Measurements from ENCODE around the gene RFX7. TPM values are rescaled to one million over a fixed set of nuclear protein-coding genes. Genes with fewer than 3 reads are reported as not detected.

Gene RFX7
- total and polyA plus RNA-seq, 2 of the 4 experiments (the other 2 are of a cell fraction): 4.1 to 10.6 TPM

DNA sequence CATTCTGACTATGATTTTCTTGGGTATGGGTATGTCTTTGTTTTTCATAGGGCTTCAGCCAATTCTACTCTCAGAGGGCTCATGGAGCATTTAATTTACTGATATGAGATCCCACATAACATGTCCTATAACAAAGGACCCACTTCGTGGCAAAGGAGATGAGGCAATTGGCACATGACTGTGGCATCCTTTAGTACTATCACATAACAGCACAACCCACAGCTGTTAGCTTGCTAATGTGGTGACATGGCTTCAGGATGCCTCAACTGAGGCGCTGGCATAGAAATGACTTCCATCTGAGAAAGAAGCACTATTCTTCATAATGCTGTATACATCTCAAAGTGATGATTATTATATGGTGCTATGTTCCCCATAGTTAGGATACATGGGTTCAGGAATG is 48.1 kb upstream of the RFX7 start:
- in situ Hi-C loops (cut with MboI; ENCODE audit: low sequenced_read_pairs): no loop called here
- Histone ChIP-seq H2AK5ac (ENCODE audit: low read depth, low read length) (no peak overlapping the region), H2BK5ac (ENCODE audit: low read depth, low read length, poor library complexity, severe bottlenecking) (no peak overlapping the region), H3K36me3 (ENCODE audit: control insufficient read depth, insufficient read depth, low read length) (no peaks in the 10 kb centered on the region), H3K79me1 (ENCODE audit: low read depth in 1 of 2, low read length in 2 of 2) (no peaks in the 10 kb centered on the region), H3K14ac (replicated peaks; ENCODE audit: low read depth, low read length) (no peak overlapping the region), H2AFZ (replicated peaks; ENCODE audit: low read length, poor library complexity) (no peak overlapping the region), H3K4ac (ENCODE audit: low read depth, low read length) (no peak overlapping the region), H3K4me1 (ENCODE audit: control insufficient read depth, insufficient read depth, low read length) (no peaks in the 10 kb centered on the region), H3K27ac (ENCODE audit: insufficient read depth, low read length) (no peak overlapping the region), H4K20me1 (ENCODE audit: insufficient read depth, low read length) (no peaks in the 10 kb centered on the region), H2BK120ac (ENCODE audit: low read depth, low read length) (no peak overlapping the region), H3K9me3 (ENCODE audit: control insufficient read depth, insufficient read depth, low read length) (peaks cover 2% of the 10 kb centered on the region; the same call in 1 of the 2 replicates), H4K91ac (ENCODE audit: insufficient read depth, low read depth, low read length) (no peak overlapping the region), H2BK20ac (ENCODE audit: low read depth, low read length) (no peak overlapping the region), H3K56ac (ENCODE audit: extremely low read depth, insufficient read depth, low read length) (no peak overlapping the region), H3K23ac (ENCODE audit: low read depth, low read length) (no peak overlapping the region), H3K9ac (ENCODE audit: low read depth, low read length) (no peak overlapping the region), H3K4me3 (ENCODE audit: insufficient read depth, low read depth, low read length) (no peak overlapping the region), H3K4me2 (ENCODE audit: low read depth, low read length) (no peak overlapping the region), H3K27me3 (ENCODE audit: control insufficient read depth, insufficient read depth, low read length) (no peaks in the 10 kb centered on the region), H2BK15ac (ENCODE audit: low read depth, low read length) (no peak overlapping the region), H4K5ac (ENCODE audit: low read depth, low read length) (no peak overlapping the region), H3K9me1 (ENCODE audit: insufficient read depth, low read length) (no peaks in the 10 kb centered on the region), H4K8ac (ENCODE audit: low read depth in 2 of 2, low read length in 2 of 2) (no peak overlapping the region), H3K18ac (ENCODE audit: low read depth, low read length) (no peak overlapping the region), H2AK9ac (replicated peaks; ENCODE audit: low read depth, low read length, poor library complexity) (no peak overlapping the region)
- no peak for ATAC-seq (ENCODE audit: low read depth)
- BruUV-seq (replicated peaks): no TSS peak
- no CpG with 5 or more reads among the region's 2 CpGs for WGBS, 2 experiments (ENCODE audit: extremely low coverage in 2 of 2, insufficient read length in 1 of 2)
- POLR2A ChIA-PET (ENCODE audit: unreplicated experiment): interaction anchor here (0.5 kb wide), 1 partner anchor 181 kb away, joined by 3 read pairs; no protein-coding TSS in a partner anchor
- dilution Hi-C loops (cut with HindIII; ENCODE audit: low sequenced_read_pairs, unreplicated experiment): no loop called here
- CTCF ChIA-PET: no interaction called here
- TF ChIP-seq NFE2L2 (IDR thresholded peaks at IDR 0.05; ENCODE audit: low read depth, low read length) (no peak), CEBPB (IDR thresholded peaks at IDR 0.05; ENCODE audit: low read depth, low read length) (no peak), SMC3 (IDR thresholded peaks at IDR 0.05; ENCODE audit: low read depth, low read length) (no peak), BHLHE40 (IDR thresholded peaks at IDR 0.05; ENCODE audit: low read depth, low read length) (no peak), CHD1 (IDR thresholded peaks at IDR 0.05; ENCODE audit: low read depth, low read length) (no peak), RAD21 (IDR thresholded peaks at IDR 0.05; ENCODE audit: low read length) (no peak), RFX5 (IDR thresholded peaks at IDR 0.05; ENCODE audit: low read depth, low read length) (no peak), FOS (IDR thresholded peaks at IDR 0.05; ENCODE audit: low read depth, low read length) (no peak), MAZ (IDR thresholded peaks at IDR 0.05; ENCODE audit: borderline replicate concordance, low read depth, low read length) (no peak), POLR2A (IDR thresholded peaks at IDR 0.05; ENCODE audit: low read depth, low read length) (no peak), RCOR1 (IDR thresholded peaks at IDR 0.05; ENCODE audit: insufficient replicate concordance, low read length) (no peak), MXI1 (IDR thresholded peaks at IDR 0.05; ENCODE audit: borderline replicate concordance, low read depth, low read length) (no peak), MAFK (IDR thresholded peaks at IDR 0.05; ENCODE audit: low read depth, low read length) (no peak)
- TF ChIP-seq, protein P1, sequence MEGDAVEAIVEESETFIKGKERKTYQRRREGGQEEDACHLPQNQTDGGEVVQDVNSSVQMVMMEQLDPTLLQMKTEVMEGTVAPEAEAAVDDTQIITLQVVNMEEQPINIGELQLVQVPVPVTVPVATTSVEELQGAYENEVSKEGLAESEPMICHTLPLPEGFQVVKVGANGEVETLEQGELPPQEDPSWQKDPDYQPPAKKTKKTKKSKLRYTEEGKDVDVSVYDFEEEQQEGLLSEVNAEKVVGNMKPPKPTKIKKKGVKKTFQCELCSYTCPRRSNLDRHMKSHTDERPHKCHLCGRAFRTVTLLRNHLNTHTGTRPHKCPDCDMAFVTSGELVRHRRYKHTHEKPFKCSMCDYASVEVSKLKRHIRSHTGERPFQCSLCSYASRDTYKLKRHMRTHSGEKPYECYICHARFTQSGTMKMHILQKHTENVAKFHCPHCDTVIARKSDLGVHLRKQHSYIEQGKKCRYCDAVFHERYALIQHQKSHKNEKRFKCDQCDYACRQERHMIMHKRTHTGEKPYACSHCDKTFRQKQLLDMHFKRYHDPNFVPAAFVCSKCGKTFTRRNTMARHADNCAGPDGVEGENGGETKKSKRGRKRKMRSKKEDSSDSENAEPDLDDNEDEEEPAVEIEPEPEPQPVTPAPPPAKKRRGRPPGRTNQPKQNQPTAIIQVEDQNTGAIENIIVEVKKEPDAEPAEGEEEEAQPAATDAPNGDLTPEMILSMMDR (conservative IDR thresholded peaks at IDR 0.05; ENCODE audit: low read depth, low read length): no peak
- TF ChIP-seq, protein P2, sequence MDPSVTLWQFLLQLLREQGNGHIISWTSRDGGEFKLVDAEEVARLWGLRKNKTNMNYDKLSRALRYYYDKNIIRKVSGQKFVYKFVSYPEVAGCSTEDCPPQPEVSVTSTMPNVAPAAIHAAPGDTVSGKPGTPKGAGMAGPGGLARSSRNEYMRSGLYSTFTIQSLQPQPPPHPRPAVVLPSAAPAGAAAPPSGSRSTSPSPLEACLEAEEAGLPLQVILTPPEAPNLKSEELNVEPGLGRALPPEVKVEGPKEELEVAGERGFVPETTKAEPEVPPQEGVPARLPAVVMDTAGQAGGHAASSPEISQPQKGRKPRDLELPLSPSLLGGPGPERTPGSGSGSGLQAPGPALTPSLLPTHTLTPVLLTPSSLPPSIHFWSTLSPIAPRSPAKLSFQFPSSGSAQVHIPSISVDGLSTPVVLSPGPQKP (IDR thresholded peaks at IDR 0.05; ENCODE audit: borderline replicate concordance, low read depth, low read length): no peak
- TF ChIP-seq, protein P3, sequence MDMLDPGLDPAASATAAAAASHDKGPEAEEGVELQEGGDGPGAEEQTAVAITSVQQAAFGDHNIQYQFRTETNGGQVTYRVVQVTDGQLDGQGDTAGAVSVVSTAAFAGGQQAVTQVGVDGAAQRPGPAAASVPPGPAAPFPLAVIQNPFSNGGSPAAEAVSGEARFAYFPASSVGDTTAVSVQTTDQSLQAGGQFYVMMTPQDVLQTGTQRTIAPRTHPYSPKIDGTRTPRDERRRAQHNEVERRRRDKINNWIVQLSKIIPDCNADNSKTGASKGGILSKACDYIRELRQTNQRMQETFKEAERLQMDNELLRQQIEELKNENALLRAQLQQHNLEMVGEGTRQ (IDR thresholded peaks at IDR 0.05; ENCODE audit: low read depth, low read length): no peak
- DNase-seq: no peak
- intact Hi-C loops (cut with micrococcal nuclease): no loop called here
